Peyer's patch (tissue), 4 donors: ENCODE results near the gene ARHGAP15.

Source experiments
- CTCF ChIP-seq, 6 experiments: fragments of 450-650 bp in 4 of 6; fragments of 200-600 bp in 2 of 6; sonication (generic) in 1 of 6; IDR thresholded peaks; one replicate each; pipeline ENCODE4 v1.5.1; 2017 to 2019; ENCODE audit warnings: antibody characterized with exemption in 6 of 6, mild to moderate bottlenecking in 3 of 6, moderate library complexity in 1 of 6
- POLR2A ChIP-seq, 2 donors: fragments of 450-650 bp; IDR thresholded peaks; one replicate each; pipeline ENCODE4 v1.5.1; 2017; ENCODE audit warnings: antibody characterized with exemption in 2 of 2, mild to moderate bottlenecking in 2 of 2, moderate library complexity in 2 of 2

DNA sequence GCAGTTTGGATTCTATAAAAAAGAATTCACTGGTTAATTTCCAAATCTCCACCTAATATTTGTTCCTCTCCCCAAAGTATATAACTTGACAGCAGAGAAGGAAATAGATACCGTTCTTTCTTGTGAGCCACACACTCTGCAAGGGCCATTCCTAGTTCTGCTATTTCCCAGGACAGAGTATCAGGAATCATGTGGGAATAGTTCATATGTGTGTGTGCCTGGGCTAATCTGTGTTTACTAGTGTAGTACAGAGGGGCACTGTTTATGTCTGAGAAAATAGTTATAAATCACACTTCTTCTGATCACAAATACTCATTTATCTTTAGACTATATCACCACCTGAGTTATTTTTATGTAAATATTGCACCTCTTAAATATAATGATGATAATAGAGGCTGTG is 296.7 kb downstream of the ARHGAP15 start:
- TF ChIP-seq POLR2A (IDR thresholded peaks at IDR 0.05) = no peak
- TF ChIP-seq CTCF (IDR thresholded peaks at IDR 0.05) = no peak
